Measurements from ENCODE around the gene CADPS2. TPM values are rescaled to one million over a fixed set of nuclear protein-coding genes. Genes with fewer than 3 reads are reported as not detected.

Gene CADPS2
- total and polyA plus RNA-seq, 4 donors = 5.6 to 41.1 (median 11.0) TPM

GRCh38 chr7:122298131-122298530, 588.1 kb downstream of the CADPS2 start (continued):
- no peak for TF ChIP-seq ZBTB33 (IDR thresholded peaks at IDR 0.05)
- TF ChIP-seq RXRA (IDR thresholded peaks at IDR 0.05) = no peak
- TF ChIP-seq TAF1 (conservative IDR thresholded peaks at IDR 0.05) = no peak
- no peak for TF ChIP-seq ATF3 (IDR thresholded peaks at IDR 0.05)
- TF ChIP-seq GABPA (IDR thresholded peaks at IDR 0.05 in 1 of 2, conservative IDR thresholded peaks at IDR 0.05 in 1 of 2) = no peak

- Histone ChIP-seq H3K36me3 (ENCODE audit: control insufficient read depth in 4 of 4, insufficient read depth in 3 of 4, low read depth in 1 of 4, low read length in 3 of 4) (no peaks in the 10 kb centered on the region), H3K4me3 (ENCODE audit: low read depth in 1 of 3, low read length in 3 of 3) (no peak overlapping the region), H3K27me3 (ENCODE audit: control insufficient read depth in 4 of 4, insufficient read depth in 4 of 4, low read length in 3 of 4) (peaks cover 0 to 7% (median 2%) of the 10 kb centered on the region in 4 donors), H3K4me1 (ENCODE audit: control insufficient read depth in 4 of 4, insufficient read depth in 4 of 4, low read length in 3 of 4) (no peaks in the 10 kb centered on the region), H3K27ac (ENCODE audit: low read depth in 1 of 2, low read length in 2 of 2) (no peak overlapping the region), H3K9ac (ENCODE audit: low read depth in 1 of 2, low read length in 2 of 2) (no peak overlapping the region), H3K9me3 (ENCODE audit: control insufficient read depth in 4 of 4, low read length in 3 of 4) (peaks cover 0 to 6% (median 4%) of the 10 kb centered on the region in 4 donors)
- 81% methylated on average over 2 of the region's 2 CpGs for WGBS
- DNase-seq (ENCODE audit: low spot score) = no peak
- TF ChIP-seq GABPA (IDR thresholded peaks at IDR 0.05 in 1 of 2, conservative IDR thresholded peaks at IDR 0.05 in 1 of 2) (no peak), RAD21 (IDR thresholded peaks at IDR 0.05) (no peak), SP1 (IDR thresholded peaks at IDR 0.05) (no peak), MAX (IDR thresholded peaks at IDR 0.05) (no peak), EGR1 (IDR thresholded peaks at IDR 0.05; ENCODE audit: low read depth in 2 of 2) (no peak), TAF1 (conservative IDR thresholded peaks at IDR 0.05) (no peak), ZBTB33 (IDR thresholded peaks at IDR 0.05) (no peak), CTCF (IDR thresholded peaks at IDR 0.05; ENCODE audit: low read depth, low read length, missing input control) (no peak), ATF3 (IDR thresholded peaks at IDR 0.05) (no peak), HNF4G (IDR thresholded peaks at IDR 0.05) (no peak), RXRA (IDR thresholded peaks at IDR 0.05) (no peak), NR2F2 (IDR thresholded peaks at IDR 0.05) (no peak), REST (IDR thresholded peaks at IDR 0.05) (no peak), FOXA2 (IDR thresholded peaks at IDR 0.05) (no peak), HNF4A (conservative IDR thresholded peaks at IDR 0.05) (no peak), JUND (IDR thresholded peaks at IDR 0.05) (no peak)
Measured at GRCh38 chr7:122291189-122291588, 595.1 kb downstream of the CADPS2 start.

All from liver (tissue), 9 donors.